ENCODE results near the gene ZBTB45.
"Not testable (repeated sequence)": the region's sequence is repeated elsewhere in the genome, so short reads cannot be mapped to it uniquely, and the experiment has no call there.

ZBTB45 gene

DNA sequence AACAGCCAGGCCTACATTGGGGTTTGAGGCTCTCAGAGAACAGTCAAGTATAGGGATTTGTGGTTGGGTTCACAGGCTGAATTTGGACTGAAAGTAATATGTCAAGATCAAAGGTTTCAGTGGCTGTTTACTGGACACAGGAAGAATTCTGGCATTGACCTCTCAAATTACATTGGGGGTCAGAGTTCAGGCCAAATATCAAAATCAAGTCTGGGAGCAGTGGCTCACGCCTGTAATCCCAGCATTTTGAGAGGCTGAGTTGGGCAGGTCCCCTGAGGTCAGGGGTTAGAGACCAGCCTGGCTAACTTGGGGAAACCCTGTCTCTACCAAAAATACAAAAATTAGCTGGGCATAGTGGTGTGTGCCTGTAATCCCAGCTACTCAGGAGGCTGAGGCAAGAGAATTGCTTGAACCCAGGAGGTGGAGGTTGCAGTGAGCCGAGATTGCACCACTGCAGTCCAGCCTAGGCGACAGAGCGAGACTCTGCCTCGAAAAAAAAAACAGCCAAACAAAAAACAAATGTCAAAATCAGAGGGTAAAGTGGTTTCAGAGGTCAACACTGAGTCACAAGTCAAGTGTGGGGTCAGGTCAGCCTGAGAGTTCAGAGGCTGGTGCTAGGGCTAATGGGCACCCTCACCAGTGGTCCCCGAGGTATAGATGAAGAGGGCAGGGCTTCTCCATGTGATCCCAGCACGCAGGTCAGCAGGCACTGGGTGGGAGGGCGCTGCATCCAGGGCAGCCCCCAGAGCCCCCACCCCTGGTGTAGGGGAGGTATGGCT lies 9.3 kb downstream of the ZBTB45 start:
- no peak for DNase-seq

DNA sequence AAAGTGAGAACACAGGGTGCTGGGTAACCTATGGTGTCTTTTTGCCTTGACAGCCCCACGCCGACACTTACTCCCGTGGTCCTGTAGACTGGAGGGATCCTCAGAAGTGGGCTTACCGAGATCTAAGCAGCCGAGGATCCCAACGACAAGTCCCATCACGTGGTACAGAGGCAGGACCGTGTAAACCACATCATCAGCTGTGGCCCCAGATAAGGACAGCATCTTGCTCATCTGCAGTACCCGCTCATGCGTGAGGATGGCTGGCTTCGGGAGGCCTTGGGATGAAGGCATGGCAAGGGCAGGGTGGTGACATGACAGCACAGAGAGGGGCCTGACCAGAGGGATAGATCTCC lies 9.9 kb downstream of the ZBTB45 start:
- no peak for DNase-seq

GRCh38 chr19:58507602-58508223 lies 11.9 kb downstream of the ZBTB45 start:
- not testable (repeated sequence) for DNase-seq

DNA sequence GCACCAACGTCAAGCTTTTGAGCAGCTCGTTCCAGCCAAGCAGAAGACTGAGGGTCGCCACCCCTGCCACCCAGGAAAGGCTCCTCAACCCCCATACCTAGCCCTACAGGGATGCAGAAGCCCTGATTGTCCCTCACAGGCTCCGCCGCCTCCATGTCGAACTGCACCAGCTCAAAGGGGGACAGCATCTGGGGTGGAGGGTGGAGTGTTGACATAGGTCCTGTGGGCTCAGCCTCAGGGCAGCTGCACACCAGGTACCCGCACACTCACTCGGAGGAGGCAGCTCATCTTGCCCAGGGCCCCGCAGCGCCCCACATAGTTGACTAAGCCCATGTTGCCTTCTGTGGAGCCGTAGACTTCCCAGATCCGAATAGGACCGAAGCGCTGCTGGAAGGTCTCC lies 19.4 kb downstream of the ZBTB45 start:
- DNase-seq: no peak

DNA sequence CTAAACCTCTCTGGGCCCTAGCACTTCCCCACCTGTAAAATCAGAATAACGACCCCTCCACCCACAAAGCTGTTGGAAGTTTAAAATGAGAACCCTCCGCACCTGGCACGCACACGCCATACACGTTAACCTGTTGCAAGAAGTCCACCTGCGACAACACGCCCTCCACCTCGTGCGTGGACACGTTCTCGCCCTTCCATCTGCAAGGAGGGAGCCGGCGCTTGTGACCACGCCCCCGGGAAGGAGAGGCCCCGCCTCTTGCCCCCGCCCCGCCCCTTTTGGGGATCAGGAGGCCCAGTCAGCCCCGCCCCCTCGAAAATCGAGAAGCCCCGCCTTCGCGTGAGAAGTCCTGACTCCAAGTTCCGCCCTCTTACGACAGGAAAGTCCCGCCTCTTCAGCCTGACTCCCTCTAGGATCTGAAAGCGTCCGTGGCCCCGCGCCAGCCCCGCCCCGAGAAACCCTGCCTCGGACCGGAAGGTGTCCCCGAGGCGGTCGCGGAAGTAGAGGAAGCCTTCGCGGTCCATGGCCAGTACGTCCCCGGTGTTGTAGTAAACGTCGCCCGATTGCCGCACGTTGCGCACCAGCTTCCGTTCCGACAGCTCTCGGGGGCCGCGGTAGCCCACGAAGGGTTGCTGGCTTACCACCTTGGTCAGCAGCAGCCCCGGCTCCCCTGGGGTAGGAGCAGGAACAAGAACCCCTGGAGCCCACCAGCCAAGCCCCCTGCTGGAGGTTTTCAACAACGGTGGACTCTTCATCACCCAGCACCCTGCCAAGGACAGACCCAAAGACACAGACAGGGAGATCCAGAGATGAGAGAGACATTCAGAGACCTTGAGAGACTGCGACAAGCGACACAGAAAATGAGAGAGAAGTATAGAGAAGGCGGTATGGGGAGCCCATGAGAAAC lies 20.3 kb downstream of the ZBTB45 start:
- peak; percentile 100 for DNase-seq

GRCh38 chr19:58498316-58499020 lies 21.1 kb downstream of the ZBTB45 start:
- no peak for DNase-seq

DNA sequence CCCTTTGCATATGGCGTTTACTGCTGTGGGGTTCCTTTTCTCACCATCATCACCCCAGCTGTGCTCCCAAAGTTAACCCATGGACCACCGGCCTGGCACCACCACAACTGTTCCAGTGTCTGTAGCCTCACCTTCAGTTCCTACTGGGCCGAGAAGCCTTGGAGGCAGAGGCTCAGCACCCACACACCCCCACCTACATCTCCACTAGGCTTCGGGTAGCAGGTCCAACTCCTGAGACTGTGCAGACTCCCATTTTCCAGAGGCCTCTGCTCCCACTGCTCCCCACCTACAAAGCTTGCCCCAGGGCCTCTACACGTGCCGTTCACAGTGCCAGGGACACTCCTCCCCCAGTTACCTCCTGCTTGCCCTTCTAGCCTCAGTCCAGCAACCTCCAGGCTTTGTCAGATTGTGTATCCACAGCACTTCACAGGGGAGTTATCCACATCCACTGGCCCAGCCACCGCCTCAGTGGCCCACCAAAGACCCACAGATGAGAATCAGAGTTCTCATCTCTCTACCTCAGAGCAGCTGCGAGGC lies 21.9 kb downstream of the ZBTB45 start:
- no peak for DNase-seq

DNA sequence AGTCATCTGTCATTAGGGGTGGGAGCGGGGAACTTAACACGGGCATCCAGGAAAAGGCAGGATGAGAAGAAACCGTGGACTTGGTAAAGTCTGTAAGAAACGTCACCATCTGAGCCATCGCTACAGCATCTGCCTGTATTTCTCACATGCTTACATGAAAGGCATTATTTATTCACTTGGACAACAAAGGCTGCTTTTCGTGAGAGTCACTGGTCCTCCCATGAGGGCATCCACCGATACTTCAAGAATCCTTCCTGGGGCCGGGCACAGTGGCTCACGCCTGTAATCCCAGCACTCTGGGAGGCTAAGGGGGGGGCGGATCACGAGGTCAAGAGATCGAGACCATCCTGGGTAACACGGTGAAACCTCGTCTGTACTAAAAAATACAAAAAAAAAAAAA lies 27.3 kb downstream of the ZBTB45 start:
- no peak for DNase-seq

GRCh38 chr19:58491393-58491792 lies 28.2 kb downstream of the ZBTB45 start:
- no peak for DNase-seq

DNA sequence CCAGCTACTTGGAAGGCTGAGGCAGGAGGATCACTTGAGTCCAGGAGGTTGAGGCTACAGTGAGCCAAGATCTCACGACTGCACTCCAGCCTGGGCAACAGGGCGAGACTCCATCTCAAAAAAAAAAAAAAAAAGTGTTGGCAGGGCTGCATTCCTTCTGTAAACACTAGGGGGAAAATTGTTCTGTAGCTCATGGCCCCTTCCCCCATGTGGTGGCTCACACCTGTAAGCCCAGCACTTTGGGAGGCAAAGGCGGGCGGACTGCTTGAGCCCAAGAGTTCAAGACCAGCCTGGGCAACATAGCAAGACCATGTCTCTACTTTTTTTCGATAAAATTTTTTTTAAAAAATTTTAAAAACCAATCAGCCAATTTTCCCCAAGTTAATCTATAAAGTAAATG lies 35.3 kb downstream of the ZBTB45 start:
- DNase-seq: not testable (repeated sequence)

GRCh38 chr19:58483776-58484175 lies 35.8 kb downstream of the ZBTB45 start:
- no peak for DNase-seq

DNA sequence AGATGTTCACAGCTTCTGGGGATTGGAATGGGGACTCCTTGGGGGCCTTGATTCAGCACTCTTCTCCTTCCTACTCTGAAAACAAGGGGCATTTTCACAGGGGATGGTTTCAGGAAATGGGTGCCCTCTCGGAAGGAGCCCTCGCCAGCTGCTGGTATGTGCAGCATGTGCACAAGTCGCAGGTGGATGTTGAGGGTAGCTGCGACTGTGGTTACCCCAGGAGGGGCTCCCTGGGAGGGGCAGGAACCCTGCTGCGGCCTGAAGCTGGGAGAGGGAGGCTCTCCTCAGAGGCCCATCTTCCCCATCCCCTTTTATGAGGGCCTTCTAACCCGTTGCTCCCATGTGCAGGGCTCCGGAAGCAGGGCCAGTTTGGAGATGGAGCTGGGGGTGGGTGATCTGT lies 37.2 kb downstream of the ZBTB45 start:
- no peak for DNase-seq

DNA sequence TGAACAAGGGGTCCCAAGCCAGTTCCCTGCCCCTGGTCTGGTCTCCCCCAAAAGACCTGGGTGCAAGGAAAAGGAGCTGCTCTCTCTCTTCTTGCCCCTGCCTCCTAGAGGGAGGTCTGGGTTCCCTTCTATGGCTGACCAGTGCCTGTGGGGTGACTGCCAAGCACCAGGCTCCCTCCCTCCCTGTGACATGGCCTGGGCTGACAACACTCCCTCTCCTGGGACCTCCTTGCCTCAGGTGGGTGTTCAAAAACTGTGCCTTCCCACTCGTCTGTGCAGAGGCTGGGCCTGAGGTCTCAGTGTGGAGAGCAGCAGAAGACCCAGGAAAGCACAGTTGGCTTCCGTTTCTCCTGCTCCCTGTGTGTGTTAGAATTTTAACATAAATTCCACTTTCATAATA lies 38.8 kb downstream of the ZBTB45 start:
- no peak for DNase-seq

DNA sequence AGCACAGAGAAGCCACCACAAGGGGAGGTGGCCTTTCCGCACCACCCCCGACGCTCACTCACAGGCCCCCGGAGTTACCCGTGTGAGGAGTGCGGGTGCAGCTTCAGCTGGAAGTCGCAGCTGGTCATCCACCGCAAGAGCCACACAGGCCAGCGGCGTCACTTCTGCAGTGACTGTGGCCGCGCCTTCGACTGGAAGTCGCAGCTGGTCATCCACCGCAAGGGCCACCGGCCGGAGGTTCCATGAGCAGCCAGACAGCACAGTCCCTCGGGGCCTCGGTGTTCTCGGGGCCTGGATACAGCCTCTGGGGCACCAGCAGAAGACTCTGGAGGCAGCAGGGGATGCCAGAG lies 39.2 kb downstream of the ZBTB45 start:
- DNase-seq: no peak

- no peak for DNase-seq
Measured at GRCh38 chr19:58479736-58480480, 39.7 kb downstream of the ZBTB45 start.

DNA sequence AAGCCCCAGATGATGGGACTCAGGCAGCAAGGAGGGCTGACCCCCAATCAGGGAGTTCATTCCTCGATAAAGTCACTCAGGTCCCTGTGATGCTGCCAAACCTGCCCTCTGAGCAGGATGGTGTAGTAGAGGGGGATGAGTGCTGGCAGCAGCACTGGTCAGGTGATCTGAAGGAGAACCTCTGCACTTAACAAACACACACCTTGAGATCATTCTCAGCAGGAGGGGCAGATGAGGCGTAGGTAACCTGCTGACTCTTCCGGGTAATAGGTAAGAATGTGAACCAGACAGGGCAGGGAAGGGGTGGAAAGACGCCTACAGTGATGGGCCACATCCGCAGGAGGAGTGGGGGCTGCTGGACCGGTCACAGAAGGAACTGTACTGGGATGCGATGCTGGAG lies 40.3 kb downstream of the ZBTB45 start:
- DNase-seq: no peak

GRCh38 chr19:58477871-58478270 lies 41.7 kb downstream of the ZBTB45 start:
- DNase-seq: no peak

DNA sequence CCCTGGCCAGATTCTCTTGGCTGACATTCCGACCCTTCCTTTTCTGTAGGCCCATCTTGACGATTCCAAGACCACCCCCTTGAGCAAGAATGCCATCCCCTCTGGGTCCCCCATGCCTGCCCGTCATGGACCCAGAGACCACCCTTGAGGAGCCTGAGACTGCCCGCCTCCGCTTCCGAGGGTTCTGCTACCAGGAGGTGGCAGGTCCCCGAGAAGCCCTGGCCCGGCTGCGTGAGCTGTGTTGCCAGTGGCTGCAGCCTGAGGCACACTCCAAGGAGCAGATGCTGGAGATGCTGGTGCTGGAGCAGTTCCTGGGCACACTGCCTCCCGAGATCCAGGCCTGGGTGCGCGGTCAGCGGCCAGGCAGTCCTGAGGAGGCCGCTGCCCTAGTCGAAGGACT lies 42.5 kb downstream of the ZBTB45 start:
- DNase-seq: no peak

- peak; percentile 36 for DNase-seq
Measured at GRCh38 chr19:58476498-58477015, 43.1 kb downstream of the ZBTB45 start.

- peak; percentile 97 for DNase-seq
Measured at GRCh38 chr19:58475714-58476497, 43.7 kb downstream of the ZBTB45 start, which contains the start of gene ZNF446. Gene ZNF446 (plus strand): TSS chr19:58476352. CDS start chr19:58477219, 867 bp downstream.

Measured in stimulated activated CD4-positive, alpha-beta T cell treated with anti-CD3 and anti-CD28 coated beads, Interleukin-15, amount 100 ng/mL, for 24 hours (primary cell).